ENCODE data around the gene GINS1.

GINS1 gene

DNA sequence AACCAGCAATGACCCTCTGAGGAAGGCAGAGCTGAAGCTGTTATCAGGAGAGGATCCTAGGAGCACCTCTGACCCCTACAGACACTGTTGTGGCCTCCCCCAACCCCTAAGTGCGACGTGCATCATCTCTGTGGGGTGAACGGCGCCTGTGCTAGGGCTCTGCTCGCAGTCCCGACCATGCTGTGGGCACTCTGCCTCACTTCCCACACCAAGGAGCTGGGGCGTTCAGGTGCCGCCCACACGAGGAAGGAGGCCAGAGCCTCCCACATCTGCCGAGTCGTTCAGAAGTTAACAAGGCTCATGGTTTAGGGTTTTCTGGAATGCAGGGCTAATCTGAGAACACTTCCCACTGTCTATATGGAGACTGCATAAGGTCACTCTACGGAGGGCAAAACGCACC is 62.1 kb downstream of the GINS1 start:
- no peak for TF ChIP-seq GATA3 (IDR thresholded peaks at IDR 0.05; ENCODE audit: low read depth, low read length)
- TF ChIP-seq GATA2 (IDR thresholded peaks at IDR 0.05; ENCODE audit: low read depth, low read length) = no peak

- TF ChIP-seq GATA3 (IDR thresholded peaks at IDR 0.05; ENCODE audit: low read depth, low read length) = no peak
- TF ChIP-seq GATA2 (IDR thresholded peaks at IDR 0.05; ENCODE audit: low read depth, low read length) = no peak
Observed at GRCh38 chr20:25470045-25470444, 62.6 kb downstream of the GINS1 start.

DNA sequence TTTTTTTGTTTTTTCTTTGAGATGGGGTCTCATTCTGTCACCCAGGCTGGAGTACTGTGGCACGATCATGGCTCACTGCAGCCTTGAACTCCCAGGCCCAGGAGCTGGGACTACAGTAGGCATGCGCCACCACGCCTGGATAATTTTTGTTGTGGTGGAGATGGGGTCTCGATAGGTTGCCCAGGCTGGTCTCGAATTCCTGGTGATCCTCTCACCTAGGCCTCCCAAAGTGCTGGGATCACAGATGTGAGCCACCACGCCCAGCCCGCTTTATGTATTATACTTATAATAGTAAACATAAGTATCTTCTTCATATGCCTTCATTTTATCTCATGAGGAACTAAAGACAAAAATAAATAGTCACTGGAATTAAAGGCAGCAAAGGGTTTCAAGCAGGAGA is 63.5 kb downstream of the GINS1 start:
- TF ChIP-seq GATA3 (IDR thresholded peaks at IDR 0.05; ENCODE audit: low read depth, low read length) = no peak
- no peak for TF ChIP-seq GATA2 (IDR thresholded peaks at IDR 0.05; ENCODE audit: low read depth, low read length)

DNA sequence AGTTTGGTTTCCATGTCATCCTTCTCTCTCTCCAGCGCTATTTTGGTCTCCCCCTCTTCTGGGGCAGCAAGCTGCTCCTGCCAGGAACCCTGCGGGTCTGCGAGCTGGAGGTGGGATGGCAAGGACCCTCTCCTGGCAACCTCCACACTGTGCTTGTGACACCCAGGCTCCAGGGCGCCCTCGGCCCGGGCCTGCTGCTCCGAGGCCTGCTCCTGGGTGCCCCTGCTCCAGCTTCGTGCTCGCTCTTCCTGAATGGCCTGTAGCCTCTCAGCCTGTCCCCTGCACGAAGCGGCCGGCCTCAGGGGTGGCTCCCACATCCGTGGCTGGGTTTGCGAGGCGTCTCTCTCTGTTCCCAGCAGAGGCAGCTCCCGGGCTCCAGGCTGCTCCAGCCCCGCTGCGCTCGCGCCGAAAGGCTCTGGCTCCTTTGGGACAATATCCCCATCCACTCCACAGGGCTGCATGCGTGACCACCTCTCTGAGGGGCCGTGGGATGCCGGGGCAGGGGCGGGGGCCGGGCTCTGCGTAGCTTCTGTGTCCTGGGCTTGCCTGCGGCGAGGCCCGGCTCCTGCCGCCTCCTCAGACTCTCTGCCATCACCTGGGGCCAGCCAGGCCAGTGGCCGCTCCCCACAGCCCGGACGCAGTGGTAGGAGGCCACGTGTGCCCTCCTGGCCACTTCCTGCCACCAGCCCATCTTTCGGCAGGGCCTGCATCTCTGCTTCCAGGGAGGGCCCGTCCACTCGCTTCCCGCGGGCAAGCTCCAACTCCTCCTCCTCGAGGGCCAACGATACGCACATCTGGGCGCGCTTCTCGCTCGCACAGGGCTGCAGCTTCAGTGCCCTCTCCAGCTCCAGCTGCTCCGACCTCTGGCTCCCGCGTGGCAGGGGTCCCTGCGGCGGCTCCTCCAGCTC is 68.9 kb downstream of the GINS1 start:
- TF ChIP-seq GATA3 (IDR thresholded peaks at IDR 0.05; ENCODE audit: low read depth, low read length) (no peak), GATA2 (IDR thresholded peaks at IDR 0.05; ENCODE audit: low read depth, low read length) (no peak)

DNA sequence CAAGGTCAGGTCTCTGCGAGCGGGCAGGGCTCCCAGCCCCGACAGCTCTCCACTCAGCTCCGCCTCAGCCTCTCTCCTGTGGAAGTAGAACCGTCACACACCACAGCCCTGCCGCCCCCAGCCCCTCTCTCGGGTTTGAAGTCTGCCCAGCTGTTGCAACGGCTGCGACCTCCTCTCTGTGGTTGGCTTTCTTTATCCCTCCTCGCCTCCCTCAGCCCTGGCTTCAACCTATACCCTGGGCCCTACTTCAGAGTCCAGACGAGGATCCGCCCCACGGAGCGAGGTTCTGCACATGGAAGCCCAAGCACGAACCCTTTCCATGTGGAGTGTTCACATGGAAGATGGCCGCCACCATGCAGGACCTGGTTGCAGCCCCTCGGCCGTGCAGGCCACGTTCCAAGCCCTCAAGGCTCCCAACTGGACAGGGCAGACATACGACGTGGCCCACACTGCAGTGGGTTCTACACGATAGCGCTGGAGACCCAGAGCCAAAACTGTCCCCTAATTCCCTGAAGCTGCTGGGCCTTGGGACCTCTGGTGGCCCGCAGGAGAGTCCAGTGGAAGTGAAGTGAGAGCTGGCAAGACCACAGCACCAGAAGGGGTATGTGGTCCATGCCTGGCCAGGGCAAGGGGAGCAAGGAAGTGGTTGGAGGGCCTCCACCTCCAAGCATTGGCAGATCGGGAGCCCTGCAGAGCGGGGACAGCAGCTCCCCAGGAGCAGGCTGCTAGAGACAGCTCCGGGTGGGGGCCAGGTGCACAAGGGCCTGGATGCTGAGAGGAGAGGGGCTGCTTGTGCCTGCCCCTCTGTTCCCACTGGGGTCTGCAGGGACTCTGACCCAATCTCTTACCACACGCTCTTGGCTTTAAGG is 69.8 kb downstream of the GINS1 start:
- TF ChIP-seq GATA2 (IDR thresholded peaks at IDR 0.05; ENCODE audit: low read depth, low read length) (no peak), GATA3 (IDR thresholded peaks at IDR 0.05; ENCODE audit: low read depth, low read length) (no peak)

- TF ChIP-seq GATA3 (IDR thresholded peaks at IDR 0.05; ENCODE audit: low read depth, low read length) (no peak), GATA2 (IDR thresholded peaks at IDR 0.05; ENCODE audit: low read depth, low read length) (no peak)
Observed at GRCh38 chr20:25478889-25479568, 71.6 kb downstream of the GINS1 start.

DNA sequence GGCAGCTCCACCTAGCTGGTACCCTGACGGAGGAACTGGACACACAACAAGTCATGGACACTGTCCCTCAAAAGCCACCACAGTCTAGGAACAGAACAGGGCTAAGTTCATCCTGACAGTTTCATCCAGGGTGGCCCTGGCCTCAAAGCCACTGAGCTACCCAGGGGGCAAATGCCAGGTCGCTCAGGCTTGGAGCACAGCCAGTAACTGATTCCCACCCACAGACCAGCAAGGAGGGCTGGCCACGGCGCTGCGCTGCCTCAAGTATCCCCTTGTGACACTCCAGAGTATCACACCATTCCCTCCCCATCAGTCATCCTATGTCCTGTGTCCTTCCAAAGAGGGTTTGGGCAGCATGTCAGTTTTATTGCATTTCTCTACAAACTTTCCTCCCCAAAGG is 72.2 kb downstream of the GINS1 start:
- TF ChIP-seq GATA3 (IDR thresholded peaks at IDR 0.05; ENCODE audit: low read depth, low read length) (no peak), GATA2 (IDR thresholded peaks at IDR 0.05; ENCODE audit: low read depth, low read length) (no peak)

DNA sequence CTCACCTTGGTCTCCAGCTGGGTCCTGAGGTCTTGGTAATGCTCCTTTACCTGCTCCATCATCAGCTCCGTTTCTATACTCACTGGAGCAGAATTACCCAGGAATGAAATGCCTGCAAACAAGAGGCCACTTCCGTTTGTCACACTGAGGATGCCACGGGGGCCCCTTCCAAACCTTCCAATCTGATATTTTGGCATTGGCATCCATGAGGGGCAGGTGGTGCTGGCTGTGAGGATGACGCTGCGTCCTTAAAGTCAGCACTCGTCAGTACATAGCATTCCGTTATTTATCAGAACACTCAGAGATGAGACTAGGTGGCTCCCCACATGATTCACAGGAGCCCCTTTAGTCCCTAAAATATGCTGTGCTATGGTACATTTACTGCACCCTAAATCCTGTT is 72.7 kb downstream of the GINS1 start:
- TF ChIP-seq GATA2 (IDR thresholded peaks at IDR 0.05; ENCODE audit: low read depth, low read length) = no peak

- no peak for TF ChIP-seq GATA3 (IDR thresholded peaks at IDR 0.05; ENCODE audit: low read depth, low read length)
- TF ChIP-seq GATA2 (IDR thresholded peaks at IDR 0.05; ENCODE audit: low read depth, low read length) = no peak
Observed at GRCh38 chr20:25480797-25481196, 73.3 kb downstream of the GINS1 start.

DNA sequence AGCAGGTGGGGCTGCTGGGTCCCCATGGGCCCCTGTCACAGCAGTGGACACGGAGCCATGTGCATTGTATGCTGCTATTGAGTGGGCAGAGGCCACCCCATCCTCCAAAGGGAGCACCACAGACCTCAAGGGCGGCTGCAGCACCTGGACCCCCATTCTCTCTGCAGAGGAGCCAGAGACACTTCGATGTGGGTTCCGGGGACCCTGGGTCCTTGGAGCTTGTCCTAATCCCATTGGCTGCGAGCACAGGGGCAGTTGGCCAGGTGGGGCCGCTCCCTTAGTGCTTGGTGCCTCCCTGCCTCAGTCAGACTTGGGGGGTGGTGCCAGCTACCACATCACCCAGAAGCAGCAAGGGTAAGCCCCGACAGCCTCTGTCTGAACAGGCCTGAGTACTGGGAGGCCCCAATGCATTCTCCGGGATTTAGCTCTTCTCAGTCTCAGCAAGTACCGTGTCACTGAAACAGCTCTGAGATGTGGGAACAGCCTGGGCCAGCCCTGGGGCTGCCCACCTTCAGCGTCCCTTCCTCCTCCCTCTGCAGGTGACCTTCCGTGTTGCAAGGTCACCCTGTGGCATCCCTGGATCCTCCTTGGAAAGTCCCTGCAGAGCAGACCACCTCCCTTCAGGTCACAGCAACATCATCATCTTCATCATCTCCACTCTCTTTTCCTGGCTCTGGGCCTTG is 73.9 kb downstream of the GINS1 start:
- TF ChIP-seq GATA2 (IDR thresholded peaks at IDR 0.05; ENCODE audit: low read depth, low read length) = no peak
- TF ChIP-seq GATA3 (IDR thresholded peaks at IDR 0.05; ENCODE audit: low read depth, low read length) = no peak

DNA sequence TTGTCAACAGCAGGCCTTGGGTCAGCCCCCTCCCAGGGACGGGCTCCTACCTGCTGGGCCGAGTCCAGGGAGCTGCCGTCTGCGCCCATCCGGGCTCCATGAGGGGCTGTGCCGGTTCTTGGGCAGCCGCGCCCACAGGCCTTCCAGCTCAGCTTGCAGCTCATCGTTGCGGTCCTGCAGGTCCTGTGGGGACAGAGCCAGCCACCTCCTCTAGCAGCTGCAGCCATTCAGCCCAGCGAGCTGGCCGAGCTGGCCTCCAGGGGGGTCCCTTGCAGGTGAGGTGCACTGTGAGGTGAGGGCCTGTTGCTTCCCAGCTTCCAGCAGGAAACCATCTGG is 74.4 kb downstream of the GINS1 start:
- TF ChIP-seq GATA2 (IDR thresholded peaks at IDR 0.05; ENCODE audit: low read depth, low read length) = no peak
- TF ChIP-seq GATA3 (IDR thresholded peaks at IDR 0.05; ENCODE audit: low read depth, low read length) = no peak

- TF ChIP-seq GATA2 (IDR thresholded peaks at IDR 0.05; ENCODE audit: low read depth, low read length) = no peak
- no peak for TF ChIP-seq GATA3 (IDR thresholded peaks at IDR 0.05; ENCODE audit: low read depth, low read length)
Observed at GRCh38 chr20:25483431-25484132, 76.1 kb downstream of the GINS1 start.

GRCh38 chr20:25484224-25484846 is 76.9 kb downstream of the GINS1 start:
- TF ChIP-seq GATA3 (IDR thresholded peaks at IDR 0.05; ENCODE audit: low read depth, low read length) = no peak
- no peak for TF ChIP-seq GATA2 (IDR thresholded peaks at IDR 0.05; ENCODE audit: low read depth, low read length)
